PC-3 (cell line): ENCODE measurements around the gene EPHA2. TPM values are rescaled to one million over a fixed set of nuclear protein-coding genes. Genes with fewer than 3 reads are reported as not detected.

Experiments used
- ATAC-seq: fragments of 200-7000 bp; cut with Tn5 transposase; 2 replicates; pipeline ENCODE4 v1.9.1; 2020; ENCODE audit warnings: mild to moderate bottlenecking, moderate library complexity
- BruUV-seq: library from RNA; stranded (reverse); fragments of 400-500 nt; replicated peaks from 2 replicates; lab custom pipeline; 2021; lab: Mats Ljungman, UMichigan
- CTCF ChIA-PET: fragments of 300-600 bp; sonication (Branson Sonifier 250); formaldehyde crosslinking; loops from one replicate; lab custom pipeline; 2022; ENCODE audit warnings: antibody characterized with exemption; lab: Charles Lee
- POLR2A ChIA-PET: fragments of 300-600 bp; sonication (Branson Sonifier 250); formaldehyde crosslinking; loops from one replicate; lab custom pipeline; 2022; ENCODE audit warnings: antibody characterized with exemption; ENCODE audit not compliant: unreplicated experiment; lab: Charles Lee
- DNase-seq: peaks from one replicate; pipeline ENCODE4 v3.0.0-alpha.2; 2015
- H2AFZ ChIP-seq: fragments of 300-600 bp; sonication (generic); 2 replicates; pipeline ENCODE4 v1.6.0; 2016; ENCODE audit warnings: antibody characterized with exemption, low read length
- H3F3A ChIP-seq: fragments of 300-600 bp; sonication (generic); one replicate; pipeline ENCODE4 v1.6.0; 2017; ENCODE audit warnings: antibody characterized with exemption, low read length, control low read depth, mild to moderate bottlenecking; ENCODE audit not compliant: unreplicated experiment
- H3K27ac ChIP-seq: fragments of 300-600 bp; sonication (generic); 2 replicates; pipeline ENCODE4 v1.5.1; 2016; ENCODE audit warnings: mild to moderate bottlenecking, low read length
- H3K27me3 ChIP-seq: fragments of 300-600 bp; sonication (generic); 2 replicates; pipeline ENCODE4 v1.6.1; 2016; ENCODE audit warnings: low read length, mixed read lengths
- H3K36me3 ChIP-seq: fragments of 300-600 bp; sonication (generic); 2 replicates; pipeline ENCODE4 v1.6.1; 2016; ENCODE audit warnings: low read depth, mixed run types, low read length, mixed read lengths
- H3K4me1 ChIP-seq: fragments of 300-600 bp; sonication (generic); 2 replicates; pipeline ENCODE4 v1.5.1; 2016; ENCODE audit warnings: low read length; ENCODE audit not compliant: insufficient read depth
- H3K4me2 ChIP-seq: fragments of 300-600 bp; sonication (generic); 2 replicates; pipeline ENCODE4 v1.6.0; 2016; ENCODE audit warnings: low read length
- H3K4me3 ChIP-seq: fragments of 300-600 bp; sonication (generic); 2 replicates; pipeline ENCODE4 v1.5.1; 2016; ENCODE audit warnings: mild to moderate bottlenecking, low read length, mixed read lengths
- H3K79me2 ChIP-seq: fragments of 300-600 bp; sonication (generic); 2 replicates; pipeline ENCODE4 v1.6.1; 2017; ENCODE audit warnings: low read length, mixed read lengths
- H3K9ac ChIP-seq: fragments of 300-600 bp; sonication (generic); 2 replicates; pipeline ENCODE4 v1.6.0; 2016; ENCODE audit warnings: mild to moderate bottlenecking, low read length
- H3K9me2 ChIP-seq: fragments of 300-600 bp; sonication (generic); replicated peaks from 2 replicates; pipeline ENCODE4 v1.6.1; 2016; ENCODE audit warnings: mixed run types, low read length, mixed read lengths
- H3K9me3 ChIP-seq: fragments of 300-600 bp; sonication (generic); 2 replicates; pipeline ENCODE4 v1.6.1; 2016; ENCODE audit warnings: low read length, mixed read lengths
- H4K20me1 ChIP-seq: fragments of 300-600 bp; sonication (generic); 2 replicates; pipeline ENCODE4 v1.6.1; 2016; ENCODE audit warnings: low read length, mixed read lengths
- CTCF ChIP-seq: fragments of 300-600 bp; sonication (generic); conservative IDR thresholded peaks from 2 replicates; pipeline ENCODE4 v1.5.1; 2017; ENCODE audit warnings: antibody characterized with exemption, low read depth, mild to moderate bottlenecking, low read length
- EZH2 ChIP-seq: fragments of 300-600 bp; sonication (generic); IDR thresholded peaks from one replicate; pipeline ENCODE4 v1.6.1; 2017; ENCODE audit warnings: antibody characterized with exemption, mild to moderate bottlenecking, low read length; ENCODE audit not compliant: unreplicated experiment
- EZH2phosphoT487 ChIP-seq: fragments of 300-600 bp; sonication (generic); IDR thresholded peaks from 2 replicates; pipeline ENCODE4 v1.6.1; 2018; ENCODE audit warnings: mild to moderate bottlenecking, antibody characterized with exemption, low read length, borderline replicate concordance
- intact Hi-C: fragments of 100-400 bp; cut with micrococcal nuclease; formaldehyde crosslinking; loops from 2 replicates; pipeline ENCODE4 v1.9.0; 2023
- total RNA-seq: library from RNA; depleted of rRNA; stranded (reverse); fragments of >200 nt; gene quantifications from 2 replicates; pipeline ENCODE4 v1.2.3, GENCODE V29; 2014

The EPHA2 gene
- total RNA-seq, 1 experiment from 2014 or later: 459 TPM

GRCh38 chr1:16129921-16130543 is 25.8 kb downstream of the EPHA2 start:
- Histone ChIP-seq H3K27ac (no peak overlapping the region), H3K79me2 (peaks cover 63% of the 10 kb centered on the region), H3K4me1 (peaks cover under 1% of the 10 kb centered on the region; the same call in 1 of the 2 replicates), H2AFZ (no peak overlapping the region), H3K36me3 (peaks cover 93% of the 10 kb centered on the region), H3F3A (peaks cover 47% of the 10 kb centered on the region), H4K20me1 (peaks cover 70% of the 10 kb centered on the region), H3K4me2 (no peak overlapping the region), H3K27me3 (no peaks in the 10 kb centered on the region), H3K9me3 (no peaks in the 10 kb centered on the region), H3K4me3 (no peak overlapping the region), H3K9ac (no peak overlapping the region), H3K9me2 (no peaks in the 10 kb centered on the region)
- no peak for ATAC-seq
- TF ChIP-seq CTCF (no peak), EZH2phosphoT487 (no peak), EZH2 (no peak)
- ChIA-PET CTCF (no interaction called here), POLR2A (no interaction called here)
- no TSS peak for BruUV-seq
- intact Hi-C loops: no loop called here
- no peak for DNase-seq

GRCh38 chr1:16129316-16129715 is 26.6 kb downstream of the EPHA2 start:
- H3K4me3 ChIP-seq: no peak overlapping the region
- H3K9ac ChIP-seq: no peak overlapping the region
- CTCF ChIA-PET: interaction anchor here (0.5 kb wide), 1 partner anchor 16 kb away, joined by 3 read pairs; no protein-coding TSS in a partner anchor
- no peak overlapping the region for H3K27ac ChIP-seq
- intact Hi-C loops: no loop called here
- peaks cover 93% of the 10 kb centered on the region for H3K36me3 ChIP-seq
- peaks cover 44% of the 10 kb centered on the region for H3F3A ChIP-seq
- ATAC-seq (no peak), DNase-seq (no peak)
- no peaks in the 10 kb centered on the region for H3K27me3 ChIP-seq
- BruUV-seq: no TSS peak
- POLR2A ChIA-PET: no interaction called here
- peaks cover 70% of the 10 kb centered on the region for H4K20me1 ChIP-seq
- H2AFZ ChIP-seq: no peak overlapping the region
- H3K4me2 ChIP-seq: no peak overlapping the region
- H3K9me2 ChIP-seq: no peaks in the 10 kb centered on the region
- peaks cover 56% of the 10 kb centered on the region for H3K79me2 ChIP-seq
- H3K4me1 ChIP-seq: peaks cover 7% of the 10 kb centered on the region; the same call in 1 of the 2 replicates
- no peak for TF ChIP-seq EZH2phosphoT487
- no peak for TF ChIP-seq EZH2
- TF ChIP-seq CTCF: no peak
- H3K9me3 ChIP-seq: no peaks in the 10 kb centered on the region

- intact Hi-C loops: no loop called here
- Histone ChIP-seq H3K4me1 (peaks cover 12% of the 10 kb centered on the region; the same call in 1 of the 2 replicates), H3K9me3 (no peaks in the 10 kb centered on the region), H4K20me1 (peaks cover 66% of the 10 kb centered on the region), H3K79me2 (peaks cover 46% of the 10 kb centered on the region), H3K36me3 (peaks cover 90% of the 10 kb centered on the region), H3F3A (peaks cover 42% of the 10 kb centered on the region), H3K4me2 (no peak overlapping the region), H3K9me2 (no peaks in the 10 kb centered on the region), H3K9ac (no peak overlapping the region), H3K27me3 (no peaks in the 10 kb centered on the region), H3K4me3 (no peak overlapping the region), H2AFZ (no peak overlapping the region), H3K27ac (no peak overlapping the region)
- CTCF ChIA-PET: no interaction called here
- DNase-seq: no peak
- no peak for ATAC-seq
- TF ChIP-seq EZH2phosphoT487: no peak
- no peak for TF ChIP-seq CTCF
- no peak for TF ChIP-seq EZH2
- no TSS peak for BruUV-seq
- POLR2A ChIA-PET: no interaction called here
Measured at GRCh38 chr1:16128338-16128741, 27.5 kb downstream of the EPHA2 start.
